NK-92 (cell line): ENCODE measurements around the gene PAM16.
"Not testable (repeated sequence)": the region's sequence is repeated elsewhere in the genome, so short reads cannot be mapped to it uniquely, and the experiment has no call there.

Source experiments
- DNase-seq: peaks from one replicate; lab custom pipeline; 2025; ENCODE audit not compliant: unreplicated experiment; lab: John Stamatoyannopoulos, UW

PAM16 gene

DNA sequence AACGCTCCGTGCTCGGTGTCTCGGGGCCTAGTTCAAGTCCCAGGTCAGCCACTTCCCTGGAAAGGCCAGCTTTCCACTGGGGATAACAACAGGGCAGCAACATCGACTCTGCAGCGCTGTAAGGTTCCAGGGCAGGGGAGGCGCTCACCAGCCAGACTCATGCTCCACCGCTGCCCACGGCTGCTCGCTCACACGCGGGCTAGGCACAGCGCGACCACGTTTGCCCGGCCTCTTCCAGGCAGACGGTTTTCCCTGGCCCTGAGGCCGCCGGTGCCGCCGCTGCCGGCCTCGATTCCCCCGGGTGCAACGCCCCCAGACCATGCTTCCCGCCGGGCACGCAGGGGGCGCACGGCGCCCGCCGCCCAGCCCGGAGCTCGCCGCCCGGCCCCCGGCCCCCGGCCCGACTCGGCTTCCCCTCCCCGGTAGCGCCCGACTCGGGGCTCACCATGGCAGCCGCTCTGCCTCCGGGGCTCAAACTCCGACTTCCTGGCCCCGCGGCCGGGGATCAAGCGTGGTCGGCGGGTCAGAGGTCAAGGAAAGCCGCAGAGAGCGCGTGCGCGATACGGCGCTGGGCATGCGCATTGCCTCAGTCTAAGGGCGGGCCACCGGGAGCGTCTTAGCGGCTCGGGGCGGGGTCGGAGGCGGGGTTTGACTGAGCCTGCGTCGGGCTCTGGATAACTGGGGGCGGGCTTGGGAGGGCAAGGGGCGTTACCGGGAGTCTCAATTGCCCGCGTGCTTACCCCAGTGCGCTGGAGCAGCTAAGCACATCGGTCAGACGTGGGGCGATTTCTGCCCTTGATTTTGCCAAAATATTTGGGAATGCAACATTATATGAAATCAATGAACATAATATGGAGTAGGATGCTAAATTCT lies at the start of gene PAM16:
Gene PAM16 (minus strand): TSS at position 535 of the 873 bp plus-strand sequence. CDS start 87 bp downstream, at position 448.
- peak; percentile 89 for DNase-seq

GRCh38 chr16:4399001-4399730 lies 48.0 kb upstream of the PAM16 start:
- DNase-seq = no peak

DNA sequence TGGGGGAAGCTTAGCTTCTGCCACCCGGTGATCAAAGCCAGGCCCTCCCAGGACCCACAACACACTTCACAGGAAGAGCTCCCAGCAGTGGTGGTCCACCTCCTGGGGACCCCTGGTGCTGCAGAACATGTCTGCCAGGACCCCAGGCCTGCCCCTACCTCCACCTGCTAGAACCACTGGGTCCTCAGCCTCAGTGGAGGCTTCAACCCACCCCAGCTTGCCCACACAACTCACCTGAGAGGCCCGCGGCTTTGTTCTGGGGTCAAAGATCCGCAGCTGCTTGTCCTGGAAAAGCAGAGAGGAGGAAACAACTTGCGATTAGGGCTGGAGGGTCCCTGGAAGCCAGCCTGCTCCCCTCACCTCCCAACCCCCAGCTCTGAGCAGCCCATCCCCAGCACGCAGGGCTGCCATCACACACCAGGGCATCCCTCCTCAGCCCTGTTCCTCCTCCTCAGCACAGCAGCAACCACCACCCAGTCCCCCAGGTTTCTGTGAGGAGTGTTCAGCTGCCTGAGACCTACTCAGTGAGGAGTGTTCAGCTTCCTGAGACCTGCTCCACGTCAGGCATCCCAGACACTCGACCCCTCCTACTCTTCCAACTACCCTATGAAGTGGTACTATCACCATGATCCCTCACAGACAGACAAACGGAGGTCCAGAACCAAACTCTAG lies 44.1 kb upstream of the PAM16 start:
- no peak for DNase-seq

- DNase-seq = not testable (repeated sequence)
Observed at GRCh38 chr16:4393850-4394249, 42.7 kb upstream of the PAM16 start.

DNA sequence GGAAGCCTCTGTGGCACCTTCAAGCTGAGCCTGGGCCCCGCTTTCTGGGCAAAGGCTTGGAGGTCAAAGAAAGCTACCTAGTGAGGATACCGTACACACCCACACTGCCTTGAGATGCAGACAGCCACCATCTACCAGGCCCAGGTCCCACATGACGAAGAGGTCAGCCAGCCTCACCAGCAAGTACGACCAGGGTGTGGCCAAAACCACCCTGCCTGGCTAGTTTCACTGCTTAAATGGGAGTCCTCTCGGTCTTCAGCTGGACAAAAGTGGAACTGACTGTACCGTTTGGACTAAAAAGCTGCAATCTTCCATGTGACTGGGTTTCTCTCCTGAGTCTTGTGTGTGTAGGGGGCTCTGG lies 42.1 kb upstream of the PAM16 start:
- DNase-seq = no peak

DNA sequence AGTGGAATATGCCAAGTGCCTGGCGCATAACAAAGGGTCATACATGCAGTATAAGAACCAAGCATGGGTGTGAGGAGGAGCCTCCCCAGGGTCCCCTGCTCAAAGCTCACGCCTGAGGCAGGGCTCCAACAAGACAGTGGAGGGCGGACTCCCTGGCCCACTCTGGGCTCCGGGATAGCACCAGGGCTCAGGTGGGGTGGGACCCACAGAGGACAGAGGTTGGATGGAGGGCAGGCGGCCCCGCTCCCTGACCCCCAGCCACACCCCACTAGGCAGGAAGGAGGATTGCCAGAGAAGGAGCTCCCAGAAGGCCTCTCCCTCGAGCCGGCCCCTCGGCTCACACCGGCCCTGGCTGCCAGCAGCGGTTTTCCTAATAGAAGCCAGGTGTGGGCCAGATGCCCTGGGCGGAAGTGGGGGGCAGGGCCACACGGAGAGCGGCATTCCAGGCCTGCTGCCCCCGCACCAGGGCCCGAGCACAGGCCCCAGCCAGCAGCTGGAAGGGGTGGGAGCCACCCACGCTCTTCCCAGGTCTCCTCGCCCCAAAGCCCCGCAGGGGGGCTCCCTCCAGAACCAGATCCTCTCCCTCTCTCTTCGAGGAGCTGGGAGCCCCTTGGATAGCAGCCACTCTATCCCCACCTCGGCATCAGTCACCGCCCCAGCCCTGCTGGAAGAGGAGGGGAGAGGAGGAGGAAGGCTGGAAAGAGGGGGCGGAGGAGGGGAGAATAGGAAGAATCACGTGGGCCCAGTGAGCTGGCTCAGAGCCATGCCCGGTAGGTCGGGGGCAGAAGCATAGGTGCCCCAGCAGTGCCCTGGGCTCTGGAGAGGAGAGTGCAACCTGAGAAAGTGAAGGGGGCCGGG lies 41.5 kb upstream of the PAM16 start:
- DNase-seq = no peak

- no peak for DNase-seq
Observed at GRCh38 chr16:4391631-4392381, 40.7 kb upstream of the PAM16 start.

DNA sequence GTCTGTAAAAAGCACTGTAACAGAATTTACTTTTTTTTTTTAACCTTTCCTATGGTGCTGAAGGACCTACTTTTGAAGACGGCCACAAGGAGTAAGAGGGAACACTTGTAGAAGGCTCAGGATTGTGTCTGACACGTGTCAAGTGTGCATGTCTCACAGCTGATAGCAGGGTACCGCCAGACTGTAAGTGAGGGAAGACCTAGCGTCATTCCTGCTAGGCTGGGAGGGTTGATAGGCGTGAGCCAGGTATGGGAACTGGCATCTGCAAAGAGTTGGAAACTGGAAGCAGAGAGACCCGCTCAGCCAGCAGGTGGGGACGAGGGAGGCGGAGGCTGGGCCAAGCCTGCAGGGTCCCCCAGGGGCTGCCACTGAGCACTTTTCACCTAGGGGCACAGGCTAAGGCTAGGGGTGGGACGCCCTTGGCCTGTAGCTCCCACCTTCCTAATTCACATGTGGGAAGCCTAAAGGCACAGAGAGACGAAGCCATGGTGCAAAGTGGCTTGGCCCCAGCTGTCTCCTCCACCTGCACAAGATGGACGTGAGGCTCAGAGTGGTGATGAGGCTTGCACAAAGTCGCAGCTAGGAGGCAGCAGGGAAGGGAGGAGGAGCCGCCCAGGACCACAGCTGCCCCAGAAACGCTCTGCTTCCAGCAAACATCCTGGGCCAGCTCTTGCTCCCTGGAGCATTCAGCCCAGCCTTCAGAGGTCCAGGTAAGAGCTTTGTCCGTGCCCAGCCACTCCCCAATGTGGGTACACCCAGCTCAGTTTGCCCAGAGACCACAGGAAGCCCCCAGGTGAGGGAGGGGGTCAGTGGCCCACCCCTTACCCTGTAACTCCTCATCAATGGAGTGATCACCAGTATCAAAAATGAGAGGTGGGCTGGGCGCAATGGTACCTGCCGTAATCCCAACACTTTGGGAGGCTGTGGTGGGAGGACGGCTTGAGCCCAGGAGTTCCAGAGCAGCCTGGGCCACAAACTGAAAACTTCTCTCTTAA lies 39.4 kb upstream of the PAM16 start:
- DNase-seq = no peak

DNA sequence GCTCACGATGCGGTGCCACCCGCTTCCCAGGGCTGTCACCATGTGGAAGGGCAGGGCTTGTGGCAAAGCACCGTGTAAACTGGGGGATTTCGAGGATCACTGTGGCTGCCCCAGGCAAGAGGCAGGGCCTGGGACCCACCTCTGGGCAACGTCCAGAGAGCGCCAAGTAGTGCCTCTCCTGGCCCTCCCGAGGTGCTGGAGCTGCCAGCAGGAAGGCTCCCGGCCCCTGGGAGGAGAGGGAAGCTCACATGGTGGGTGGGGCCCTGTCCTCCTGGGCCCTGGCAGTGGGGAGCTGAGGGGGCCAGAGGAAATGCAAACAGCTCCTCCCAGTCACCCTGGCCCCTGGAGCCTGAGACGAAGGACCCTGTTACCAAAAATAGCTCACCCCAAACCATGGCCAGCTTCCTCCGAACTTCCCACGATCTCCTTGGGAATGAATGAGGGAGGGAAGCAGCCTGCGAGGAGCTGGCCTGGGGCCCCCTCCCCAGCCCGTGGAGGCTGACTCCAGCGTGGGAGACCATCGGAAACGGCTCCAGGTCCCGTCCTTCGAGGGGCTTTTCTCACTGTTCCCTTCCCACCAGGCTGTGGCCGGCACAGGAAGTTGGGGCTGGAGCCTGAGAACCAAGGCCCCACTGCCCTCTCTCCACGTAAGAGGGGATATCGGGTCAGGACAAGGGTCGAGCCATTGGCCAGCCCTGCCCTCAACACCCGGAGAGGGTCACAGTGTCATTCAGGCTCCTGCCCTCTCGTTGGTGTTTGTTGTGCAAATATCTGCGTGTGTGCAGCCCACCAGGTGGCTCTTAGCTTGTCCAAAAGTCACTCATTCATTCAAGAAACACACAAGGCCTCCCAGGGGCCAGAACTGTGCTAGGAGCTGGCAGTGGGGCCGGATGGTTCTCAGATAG lies 38.2 kb upstream of the PAM16 start:
- DNase-seq = no peak

DNA sequence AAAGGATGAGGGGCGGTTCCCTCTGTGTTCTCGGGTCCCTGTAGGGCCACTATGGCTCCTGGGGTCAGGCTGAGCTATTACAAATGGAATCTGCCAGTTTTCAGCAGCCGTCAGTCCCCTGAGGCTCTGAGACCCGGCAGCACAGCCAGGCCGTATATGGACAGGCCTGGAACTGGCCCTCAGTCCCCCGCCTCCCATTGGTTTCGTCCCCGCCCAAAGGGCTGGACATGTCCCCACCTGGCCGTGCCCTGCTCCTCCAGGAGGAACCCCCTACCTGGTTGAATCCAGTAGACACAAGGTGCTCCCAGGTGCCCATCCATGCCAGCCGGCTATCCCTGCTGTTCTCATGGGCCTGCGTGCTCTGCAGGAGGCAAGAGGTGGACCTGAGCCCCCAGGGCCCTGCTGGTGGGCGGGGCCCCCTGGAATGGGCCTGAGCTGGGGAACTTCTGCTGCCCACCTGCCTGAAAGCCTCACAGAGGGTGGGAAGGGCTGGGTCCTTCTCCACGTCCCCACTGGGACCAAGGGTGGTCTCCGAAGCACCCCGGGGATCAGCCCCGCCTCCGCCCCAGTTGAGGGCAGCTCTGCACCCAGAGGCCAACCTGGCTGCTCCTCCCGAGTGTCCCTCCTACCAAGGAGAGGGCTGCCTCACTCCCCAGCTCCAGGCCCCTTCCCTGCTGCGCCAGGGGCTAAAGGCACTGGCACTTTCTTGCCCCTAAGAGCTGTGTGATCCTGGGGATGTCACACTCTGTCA lies 37.3 kb upstream of the PAM16 start:
- DNase-seq = no peak

- no peak for DNase-seq
Observed at GRCh38 chr16:4387781-4388180, 36.7 kb upstream of the PAM16 start.

DNA sequence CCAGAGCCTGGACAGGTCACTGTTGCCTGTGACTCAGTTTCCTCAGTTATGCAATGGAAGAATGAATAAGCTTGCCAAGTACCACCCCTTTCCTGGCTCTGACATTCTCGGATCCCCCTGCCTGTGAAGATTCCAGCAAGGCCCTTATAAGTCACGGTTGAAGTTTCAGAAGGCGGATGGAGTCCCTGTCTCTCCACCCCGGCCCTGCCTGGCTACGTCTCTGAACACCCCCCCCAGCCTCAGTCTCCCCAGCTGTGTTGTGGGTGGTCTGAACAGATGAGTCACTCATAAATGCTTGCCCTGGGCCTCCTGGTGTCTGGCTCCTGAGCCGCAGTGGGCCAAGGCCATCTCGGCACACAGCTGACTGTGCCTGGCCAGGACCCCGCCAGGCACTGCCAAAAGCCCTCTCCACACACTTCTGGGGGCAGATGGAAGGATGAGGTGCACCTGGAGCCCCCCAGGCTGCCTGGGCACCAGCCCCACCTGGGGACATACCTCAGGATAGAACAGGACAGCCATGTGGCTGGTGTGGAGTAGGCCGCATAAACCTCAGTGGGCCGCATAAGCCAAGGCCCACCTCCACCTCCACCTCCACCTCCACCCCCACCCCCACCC lies 35.9 kb upstream of the PAM16 start:
- no peak for DNase-seq

GRCh38 chr16:4386451-4386805 lies 35.3 kb upstream of the PAM16 start:
- DNase-seq = no peak

DNA sequence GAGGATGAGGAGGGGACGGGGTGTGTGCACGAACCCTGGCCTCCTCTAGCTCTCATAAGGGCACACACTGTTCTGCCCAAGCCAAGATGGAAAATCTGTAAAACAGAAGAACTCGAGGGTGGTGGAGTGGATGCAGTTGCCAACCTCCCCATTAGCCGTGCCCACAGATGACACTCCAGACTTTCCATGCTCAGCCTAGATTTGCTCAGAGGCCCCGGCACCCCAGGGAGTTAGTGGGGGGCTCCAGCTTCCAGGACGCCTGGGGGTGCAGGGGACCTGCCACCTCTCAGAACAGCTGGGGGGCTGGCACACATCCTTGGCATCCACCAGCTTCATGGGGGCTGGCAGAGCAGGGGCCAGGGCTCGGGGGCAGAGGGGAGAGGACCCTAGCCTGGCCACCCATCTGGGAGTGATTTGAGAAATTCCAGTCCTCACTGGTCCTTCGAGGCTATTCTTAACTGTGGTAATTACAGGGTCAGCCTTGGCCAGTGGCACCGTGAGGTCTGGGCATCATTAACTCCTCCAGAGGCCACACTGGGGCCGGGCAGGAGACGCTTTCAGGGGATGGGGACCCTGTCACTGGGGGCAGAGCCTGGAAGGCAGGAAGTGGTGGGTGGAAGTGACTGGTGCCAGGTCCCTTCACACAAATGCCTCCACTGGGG lies 34.8 kb upstream of the PAM16 start:
- DNase-seq = no peak

DNA sequence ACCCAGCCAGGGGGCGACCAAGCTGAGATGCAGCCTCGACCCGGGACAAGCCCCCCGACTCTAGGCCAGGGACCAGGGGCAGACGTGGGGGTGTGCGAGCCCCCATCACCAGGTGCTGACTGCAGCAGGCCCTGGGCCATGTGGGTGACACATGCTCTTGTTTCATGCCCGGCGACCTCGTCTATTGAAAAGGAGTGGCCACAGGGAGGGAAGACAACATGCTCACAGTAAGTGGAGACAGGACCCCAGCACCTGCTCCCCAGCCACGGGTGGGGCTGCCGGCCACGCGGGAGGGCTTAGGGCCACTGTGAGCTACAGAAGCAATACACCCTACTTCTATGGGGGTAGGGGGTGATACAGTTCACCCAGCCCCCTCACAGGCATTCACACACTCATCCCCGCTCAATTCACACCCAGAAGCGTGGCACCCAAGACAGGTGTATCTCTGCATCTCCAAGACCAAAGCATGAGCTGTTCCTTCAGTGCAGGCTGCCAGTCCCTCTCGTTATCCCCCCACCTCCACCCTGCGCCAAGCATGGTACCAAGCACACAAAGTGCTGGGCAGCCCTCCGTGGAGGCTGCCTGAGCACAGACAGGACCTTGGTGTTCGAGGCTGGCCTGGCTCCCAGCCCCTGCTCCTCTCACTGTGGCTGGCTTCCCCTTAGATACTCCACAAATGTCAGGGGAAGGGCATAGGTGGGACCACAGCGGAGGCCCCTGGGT lies 34.1 kb upstream of the PAM16 start:
- no peak for DNase-seq

- DNase-seq = no peak
Observed at GRCh38 chr16:4384509-4384942, 33.4 kb upstream of the PAM16 start.
